ENCODE measurements around the gene SMIM5. TPM values are rescaled to one million over a fixed set of nuclear protein-coding genes. Genes with fewer than 3 reads are reported as not detected.

The SMIM5 gene
- polyA plus RNA-seq, 1 donor from 2014 or later: 0.59 TPM

DNA sequence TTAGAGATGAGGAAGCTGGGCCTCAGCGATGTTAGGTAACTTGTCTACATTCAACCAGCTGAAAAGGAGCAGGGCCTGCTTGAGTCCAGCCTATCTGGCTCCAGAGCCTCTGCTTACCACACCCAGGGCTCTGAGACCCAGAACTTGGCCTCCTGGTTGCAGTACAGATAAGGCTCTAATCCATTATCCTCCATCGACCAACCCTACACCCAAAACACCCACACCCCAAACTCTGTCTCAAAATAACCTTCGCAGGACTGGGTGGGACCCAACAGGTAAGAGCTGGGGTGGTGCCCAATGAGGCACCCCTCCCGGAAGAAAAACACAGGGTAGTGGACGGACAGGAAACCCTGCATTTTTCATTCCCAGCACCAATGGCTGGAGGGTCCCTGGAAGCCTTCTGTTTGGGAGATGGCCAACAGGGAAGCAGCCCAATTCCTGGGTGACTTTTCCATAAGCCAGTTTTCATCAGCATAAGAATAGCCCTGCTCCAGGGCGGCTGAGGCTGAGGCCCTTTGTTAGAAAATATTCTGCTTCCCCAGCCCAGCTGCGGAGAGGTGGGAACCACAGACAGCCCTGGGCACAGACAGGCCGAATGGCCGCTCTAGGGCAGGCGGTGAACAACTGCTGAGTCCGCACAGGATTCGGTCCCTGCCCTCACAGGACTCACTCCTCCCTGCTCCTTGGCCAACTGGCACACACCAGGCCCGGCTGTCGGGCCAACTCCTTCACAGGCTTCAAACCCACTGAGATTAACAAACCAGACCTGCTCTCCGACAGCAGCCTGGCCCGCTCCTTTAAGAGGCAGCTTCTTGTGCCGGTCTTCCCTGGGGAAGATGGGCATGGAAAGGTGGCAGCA, 9.8 kb downstream of the SMIM5 start:
- Histone ChIP-seq H3K27me3 (ENCODE audit: insufficient read depth, low read depth, low read length) (no peaks in the 10 kb centered on the region), H3F3A (ENCODE audit: insufficient read depth, low read length, poor library complexity, severe bottlenecking) (no peaks in the 10 kb centered on the region), H3K4me3 (ENCODE audit: low read length) (no peak overlapping the region), H3K9me3 (ENCODE audit: low read length) (no peaks in the 10 kb centered on the region), H3K9ac (ENCODE audit: low read length) (no peak overlapping the region), H3K36me3 (ENCODE audit: insufficient read depth, low read length) (no peaks in the 10 kb centered on the region), H2AFZ (ENCODE audit: low read depth, low read length) (no peak overlapping the region), H4K20me1 (ENCODE audit: insufficient read depth) (no peaks in the 10 kb centered on the region), H3K9me2 (ENCODE audit: insufficient read depth, low read length) (no peaks in the 10 kb centered on the region), H3K79me2 (replicated peaks; ENCODE audit: insufficient read depth, low read length) (no peaks in the 10 kb centered on the region), H3K27ac (ENCODE audit: low read length) (no peak overlapping the region), H3K4me2 (ENCODE audit: low read length) (no peak overlapping the region)
- TF ChIP-seq MXI1 (conservative IDR thresholded peaks at IDR 0.05; ENCODE audit: poor library complexity, severe bottlenecking): no peak
- TF ChIP-seq, protein P1, sequence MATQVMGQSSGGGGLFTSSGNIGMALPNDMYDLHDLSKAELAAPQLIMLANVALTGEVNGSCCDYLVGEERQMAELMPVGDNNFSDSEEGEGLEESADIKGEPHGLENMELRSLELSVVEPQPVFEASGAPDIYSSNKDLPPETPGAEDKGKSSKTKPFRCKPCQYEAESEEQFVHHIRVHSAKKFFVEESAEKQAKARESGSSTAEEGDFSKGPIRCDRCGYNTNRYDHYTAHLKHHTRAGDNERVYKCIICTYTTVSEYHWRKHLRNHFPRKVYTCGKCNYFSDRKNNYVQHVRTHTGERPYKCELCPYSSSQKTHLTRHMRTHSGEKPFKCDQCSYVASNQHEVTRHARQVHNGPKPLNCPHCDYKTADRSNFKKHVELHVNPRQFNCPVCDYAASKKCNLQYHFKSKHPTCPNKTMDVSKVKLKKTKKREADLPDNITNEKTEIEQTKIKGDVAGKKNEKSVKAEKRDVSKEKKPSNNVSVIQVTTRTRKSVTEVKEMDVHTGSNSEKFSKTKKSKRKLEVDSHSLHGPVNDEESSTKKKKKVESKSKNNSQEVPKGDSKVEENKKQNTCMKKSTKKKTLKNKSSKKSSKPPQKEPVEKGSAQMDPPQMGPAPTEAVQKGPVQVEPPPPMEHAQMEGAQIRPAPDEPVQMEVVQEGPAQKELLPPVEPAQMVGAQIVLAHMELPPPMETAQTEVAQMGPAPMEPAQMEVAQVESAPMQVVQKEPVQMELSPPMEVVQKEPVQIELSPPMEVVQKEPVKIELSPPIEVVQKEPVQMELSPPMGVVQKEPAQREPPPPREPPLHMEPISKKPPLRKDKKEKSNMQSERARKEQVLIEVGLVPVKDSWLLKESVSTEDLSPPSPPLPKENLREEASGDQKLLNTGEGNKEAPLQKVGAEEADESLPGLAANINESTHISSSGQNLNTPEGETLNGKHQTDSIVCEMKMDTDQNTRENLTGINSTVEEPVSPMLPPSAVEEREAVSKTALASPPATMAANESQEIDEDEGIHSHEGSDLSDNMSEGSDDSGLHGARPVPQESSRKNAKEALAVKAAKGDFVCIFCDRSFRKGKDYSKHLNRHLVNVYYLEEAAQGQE (IDR thresholded peaks at IDR 0.05; ENCODE audit: borderline replicate concordance): no peak
- TF ChIP-seq RAD21 (conservative IDR thresholded peaks at IDR 0.05): no peak
- TF ChIP-seq TAF1 (IDR thresholded peaks at IDR 0.05; ENCODE audit: low read depth): no peak
- no peak for TF ChIP-seq EP300 (conservative IDR thresholded peaks at IDR 0.05; ENCODE audit: poor library complexity, severe bottlenecking)
- no peak for TF ChIP-seq SMC3 (conservative IDR thresholded peaks at IDR 0.05; ENCODE audit: poor library complexity)
- no peak for TF ChIP-seq POLR2AphosphoS5 (IDR thresholded peaks at IDR 0.05)
- no peak for TF ChIP-seq EZH2 (IDR thresholded peaks at IDR 0.05; ENCODE audit: borderline replicate concordance, insufficient read depth, low read length, poor library complexity, severe bottlenecking)
- TF ChIP-seq, protein P2, sequence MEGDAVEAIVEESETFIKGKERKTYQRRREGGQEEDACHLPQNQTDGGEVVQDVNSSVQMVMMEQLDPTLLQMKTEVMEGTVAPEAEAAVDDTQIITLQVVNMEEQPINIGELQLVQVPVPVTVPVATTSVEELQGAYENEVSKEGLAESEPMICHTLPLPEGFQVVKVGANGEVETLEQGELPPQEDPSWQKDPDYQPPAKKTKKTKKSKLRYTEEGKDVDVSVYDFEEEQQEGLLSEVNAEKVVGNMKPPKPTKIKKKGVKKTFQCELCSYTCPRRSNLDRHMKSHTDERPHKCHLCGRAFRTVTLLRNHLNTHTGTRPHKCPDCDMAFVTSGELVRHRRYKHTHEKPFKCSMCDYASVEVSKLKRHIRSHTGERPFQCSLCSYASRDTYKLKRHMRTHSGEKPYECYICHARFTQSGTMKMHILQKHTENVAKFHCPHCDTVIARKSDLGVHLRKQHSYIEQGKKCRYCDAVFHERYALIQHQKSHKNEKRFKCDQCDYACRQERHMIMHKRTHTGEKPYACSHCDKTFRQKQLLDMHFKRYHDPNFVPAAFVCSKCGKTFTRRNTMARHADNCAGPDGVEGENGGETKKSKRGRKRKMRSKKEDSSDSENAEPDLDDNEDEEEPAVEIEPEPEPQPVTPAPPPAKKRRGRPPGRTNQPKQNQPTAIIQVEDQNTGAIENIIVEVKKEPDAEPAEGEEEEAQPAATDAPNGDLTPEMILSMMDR (IDR thresholded peaks at IDR 0.05; ENCODE audit: poor library complexity, severe bottlenecking): no peak

DNA sequence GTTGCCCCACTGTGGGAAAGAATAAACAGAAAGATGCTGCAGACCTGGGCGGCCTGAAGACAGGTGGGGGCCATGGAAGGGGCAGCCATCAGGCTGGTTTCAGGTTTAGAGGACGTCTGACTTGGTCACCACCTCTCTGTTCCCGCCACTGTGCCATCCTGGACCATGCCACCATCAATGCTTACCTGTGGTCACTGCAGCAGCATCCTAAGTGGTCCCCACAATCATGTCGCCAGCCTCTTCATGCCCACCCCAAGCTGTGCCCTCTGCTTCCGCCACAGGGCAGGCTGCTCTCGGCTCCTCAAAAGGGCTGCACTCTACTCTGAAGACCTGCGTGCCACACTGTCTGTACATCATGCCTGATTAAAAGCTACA, 10.4 kb downstream of the SMIM5 start:
- Histone ChIP-seq H3K9me3 (ENCODE audit: low read length) (no peaks in the 10 kb centered on the region), H2AFZ (ENCODE audit: low read depth, low read length) (no peak overlapping the region), H3K27ac (ENCODE audit: low read length) (no peak overlapping the region), H3K4me3 (ENCODE audit: low read length) (no peak overlapping the region), H3K9ac (ENCODE audit: low read length) (no peak overlapping the region), H3K9me2 (ENCODE audit: insufficient read depth, low read length) (no peaks in the 10 kb centered on the region), H3F3A (ENCODE audit: insufficient read depth, low read length, poor library complexity, severe bottlenecking) (no peaks in the 10 kb centered on the region), H3K36me3 (ENCODE audit: insufficient read depth, low read length) (no peaks in the 10 kb centered on the region), H3K4me2 (ENCODE audit: low read length) (no peak overlapping the region), H3K79me2 (replicated peaks; ENCODE audit: insufficient read depth, low read length) (no peaks in the 10 kb centered on the region), H3K27me3 (ENCODE audit: insufficient read depth, low read depth, low read length) (no peaks in the 10 kb centered on the region), H4K20me1 (ENCODE audit: insufficient read depth) (no peaks in the 10 kb centered on the region)
- TF ChIP-seq SMC3 (conservative IDR thresholded peaks at IDR 0.05; ENCODE audit: poor library complexity) (no peak), EP300 (conservative IDR thresholded peaks at IDR 0.05; ENCODE audit: poor library complexity, severe bottlenecking) (no peak), POLR2AphosphoS5 (IDR thresholded peaks at IDR 0.05) (no peak)
